ENCODE results near the gene TNFRSF21. TPM values are rescaled to one million over a fixed set of nuclear protein-coding genes. Genes with fewer than 3 reads are reported as not detected.

TNFRSF21 gene
- total and polyA plus RNA-seq, 2 of the 8 experiments (the other 6 are each of a cell fraction or from before 2014, with no cell fraction given), result 16.4 to 52.7 TPM

DNA sequence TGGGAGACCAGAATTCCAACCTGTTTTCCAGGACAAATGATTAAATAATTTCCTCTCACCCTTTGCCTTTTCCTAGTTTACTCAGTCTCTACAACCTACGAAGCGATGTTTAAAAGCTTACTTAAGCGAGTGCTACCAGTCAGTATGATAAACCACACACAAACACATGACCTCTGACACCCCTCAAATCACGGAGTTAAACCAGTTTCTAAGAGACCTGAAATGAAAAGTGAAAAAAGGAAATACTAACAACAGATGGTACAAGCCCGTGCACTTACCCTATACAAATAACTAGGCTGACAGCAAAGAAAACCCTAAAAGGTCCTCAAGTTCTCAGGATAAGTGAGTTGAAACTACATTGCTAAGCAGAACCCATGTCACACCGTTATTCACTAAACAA, 7.7 kb downstream of the TNFRSF21 start (continued):
- TF ChIP-seq SIRT6 (IDR thresholded peaks at IDR 0.05; ENCODE audit: low read length) (no peak), BACH1 (IDR thresholded peaks at IDR 0.05; ENCODE audit: low read length) (no peak)
